HG03558 (cell line): Measurements from ENCODE around the gene PITPNC1.

Source experiments
- ATAC-seq: cut with Tn5 transposase; IDR thresholded peaks from one replicate; pipeline ENCODE4 v1.9.1; 2021; ENCODE audit warnings: moderate number of reproducible peaks; ENCODE audit not compliant: unreplicated experiment; ENCODE audit errors: extremely low read depth

Gene PITPNC1

GRCh38 chr17:67656494-67657203 lies 279.6 kb downstream of the PITPNC1 start:
- no peak for ATAC-seq

- no peak for ATAC-seq
Measured at GRCh38 chr17:67657596-67657995, 280.5 kb downstream of the PITPNC1 start.

- no peak for ATAC-seq
Measured at GRCh38 chr17:67658265-67658664, 281.2 kb downstream of the PITPNC1 start.

- ATAC-seq, result no peak
Measured at GRCh38 chr17:67659028-67659427, 281.9 kb downstream of the PITPNC1 start.

- ATAC-seq, result no peak
Measured at GRCh38 chr17:67662712-67663111, 285.6 kb downstream of the PITPNC1 start.

GRCh38 chr17:67663457-67663856 lies 286.4 kb downstream of the PITPNC1 start:
- no peak for ATAC-seq

GRCh38 chr17:67666028-67666427 lies 288.9 kb downstream of the PITPNC1 start:
- no peak for ATAC-seq

GRCh38 chr17:67666710-67667109 lies 289.6 kb downstream of the PITPNC1 start:
- ATAC-seq, result no peak

- ATAC-seq, result no peak
Measured at GRCh38 chr17:67671493-67671892, 294.4 kb downstream of the PITPNC1 start.

GRCh38 chr17:67672592-67673335 lies 295.7 kb downstream of the PITPNC1 start:
- ATAC-seq, result no peak

- ATAC-seq, result no peak
Measured at GRCh38 chr17:67675481-67675880, 298.4 kb downstream of the PITPNC1 start.

- ATAC-seq, result no peak
Measured at GRCh38 chr17:67676305-67676704, 299.2 kb downstream of the PITPNC1 start.

- no peak for ATAC-seq
Measured at GRCh38 chr17:67678414-67678813, 301.3 kb downstream of the PITPNC1 start.

GRCh38 chr17:67679225-67679624 lies 302.1 kb downstream of the PITPNC1 start:
- ATAC-seq, result no peak

- no peak for ATAC-seq
Measured at GRCh38 chr17:67679721-67680120, 302.6 kb downstream of the PITPNC1 start.

GRCh38 chr17:67680445-67681224 lies 303.6 kb downstream of the PITPNC1 start:
- no peak for ATAC-seq

GRCh38 chr17:67682196-67682595 lies 305.1 kb downstream of the PITPNC1 start:
- ATAC-seq, result no peak

- ATAC-seq, result no peak
Measured at GRCh38 chr17:67685351-67685750, 308.3 kb downstream of the PITPNC1 start.

GRCh38 chr17:67686241-67686640 lies 309.2 kb downstream of the PITPNC1 start:
- ATAC-seq, result no peak

GRCh38 chr17:67687511-67687910 lies 310.4 kb downstream of the PITPNC1 start:
- ATAC-seq, result no peak
